K562 (cell line): ENCODE data around the gene ZFAND6.

Experiments used
- CHD2 ChIP-seq: IDR thresholded peaks from 2 replicates; pipeline ENCODE4 v1.6.1; 2011; ENCODE audit warnings: low read depth, low read length
- GTF2F1 ChIP-seq: IDR thresholded peaks from 2 replicates; pipeline ENCODE4 v1.6.1; 2011; ENCODE audit warnings: low read depth, low read length, improper control_type of control experiment
- NFE2L1 ChIP-seq: fragments of 450-650 bp; IDR thresholded peaks from 2 replicates; pipeline ENCODE4 v1.6.1; 2016; ENCODE audit warnings: missing genetic modification characterization, low read depth, mild to moderate bottlenecking, missing compliant biosample characterization, moderate library complexity, borderline replicate concordance
- POLR2A ChIP-seq: fragments of 450-650 bp; conservative IDR thresholded peaks from 2 replicates; pipeline ENCODE4 v1.6.1; 2016
- RBM34 ChIP-seq: fragments of 200-400 bp; formaldehyde crosslinking; IDR thresholded peaks from 2 replicates; pipeline ENCODE4 v1.6.1; 2018; ENCODE audit warnings: low read length, borderline replicate concordance; ENCODE audit not compliant: insufficient read depth
- TF ChIP-seq, protein P1 (sequence below), 3 experiments: IDR thresholded peaks in 2 of 3; conservative IDR thresholded peaks in 1 of 3; 2 replicates each; pipeline ENCODE4 v1.5.1; 2011 to 2012; ENCODE audit warnings: low read length in 3 of 3, mild to moderate bottlenecking in 3 of 3, control low read depth in 2 of 3, improper control_type of control experiment in 1 of 3, inconsistent platforms in 1 of 3, low read depth in 1 of 3, mixed read lengths in 1 of 3, moderate library complexity in 1 of 3; ENCODE audit not compliant: insufficient read depth in 2 of 3

- TF ChIP-seq, protein P1, sequence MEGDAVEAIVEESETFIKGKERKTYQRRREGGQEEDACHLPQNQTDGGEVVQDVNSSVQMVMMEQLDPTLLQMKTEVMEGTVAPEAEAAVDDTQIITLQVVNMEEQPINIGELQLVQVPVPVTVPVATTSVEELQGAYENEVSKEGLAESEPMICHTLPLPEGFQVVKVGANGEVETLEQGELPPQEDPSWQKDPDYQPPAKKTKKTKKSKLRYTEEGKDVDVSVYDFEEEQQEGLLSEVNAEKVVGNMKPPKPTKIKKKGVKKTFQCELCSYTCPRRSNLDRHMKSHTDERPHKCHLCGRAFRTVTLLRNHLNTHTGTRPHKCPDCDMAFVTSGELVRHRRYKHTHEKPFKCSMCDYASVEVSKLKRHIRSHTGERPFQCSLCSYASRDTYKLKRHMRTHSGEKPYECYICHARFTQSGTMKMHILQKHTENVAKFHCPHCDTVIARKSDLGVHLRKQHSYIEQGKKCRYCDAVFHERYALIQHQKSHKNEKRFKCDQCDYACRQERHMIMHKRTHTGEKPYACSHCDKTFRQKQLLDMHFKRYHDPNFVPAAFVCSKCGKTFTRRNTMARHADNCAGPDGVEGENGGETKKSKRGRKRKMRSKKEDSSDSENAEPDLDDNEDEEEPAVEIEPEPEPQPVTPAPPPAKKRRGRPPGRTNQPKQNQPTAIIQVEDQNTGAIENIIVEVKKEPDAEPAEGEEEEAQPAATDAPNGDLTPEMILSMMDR (IDR thresholded peaks at IDR 0.05 in 2 of 3, conservative IDR thresholded peaks at IDR 0.05 in 1 of 3; ENCODE audit: insufficient read depth in 2 of 3, low read depth in 1 of 3, low read length in 3 of 3), result no peak
- no peak for TF ChIP-seq POLR2A
- TF ChIP-seq CHD2, result no peak
- no peak for TF ChIP-seq RBM34
- no peak for TF ChIP-seq NFE2L1 (tag)
- no peak for TF ChIP-seq GTF2F1
Measured at GRCh38 chr15:80049046-80049445, 10.4 kb upstream of the ZFAND6 start.
